ENCODE data around the gene TFAP2B.

The TFAP2B gene

GRCh38 chr6:50868466-50868865, 49.8 kb downstream of the TFAP2B start:
- TF ChIP-seq EZH2phosphoT487 (IDR thresholded peaks at IDR 0.05; ENCODE audit: borderline replicate concordance) (no peak), CTCF (conservative IDR thresholded peaks at IDR 0.05; ENCODE audit: low read length) (no peak)
- no peaks in the 10 kb centered on the region for H3K4me1 ChIP-seq (ENCODE audit: insufficient read depth, low read length, poor library complexity, severe bottlenecking)
- no peak overlapping the region for H2AFZ ChIP-seq (ENCODE audit: low read length)
- H3K27me3 ChIP-seq (ENCODE audit: insufficient read depth, low read length, poor library complexity, severe bottlenecking) = no peaks in the 10 kb centered on the region
- H3F3A ChIP-seq (ENCODE audit: low read depth) = no peaks in the 10 kb centered on the region
- no peaks in the 10 kb centered on the region for H3K9me3 ChIP-seq (ENCODE audit: insufficient read depth, low read depth, low read length)
- H3K4me3 ChIP-seq (ENCODE audit: low read length, poor library complexity, severe bottlenecking) = no peak overlapping the region
- H4K20me1 ChIP-seq (ENCODE audit: insufficient read depth, low read length, poor library complexity, severe bottlenecking) = no peaks in the 10 kb centered on the region
- no peaks in the 10 kb centered on the region for H3K36me3 ChIP-seq (ENCODE audit: insufficient read depth, low read length)
- H3K79me2 ChIP-seq (ENCODE audit: insufficient read depth, low read length) = no peaks in the 10 kb centered on the region
- no peaks in the 10 kb centered on the region for H3K9me2 ChIP-seq (replicated peaks; ENCODE audit: low read depth, low read length)
- H3K9ac ChIP-seq (ENCODE audit: low read depth, low read length, poor library complexity, severe bottlenecking) = no peak overlapping the region
- H3K4me2 ChIP-seq (ENCODE audit: low read depth, low read length, poor library complexity, severe bottlenecking) = no peak overlapping the region

DNA sequence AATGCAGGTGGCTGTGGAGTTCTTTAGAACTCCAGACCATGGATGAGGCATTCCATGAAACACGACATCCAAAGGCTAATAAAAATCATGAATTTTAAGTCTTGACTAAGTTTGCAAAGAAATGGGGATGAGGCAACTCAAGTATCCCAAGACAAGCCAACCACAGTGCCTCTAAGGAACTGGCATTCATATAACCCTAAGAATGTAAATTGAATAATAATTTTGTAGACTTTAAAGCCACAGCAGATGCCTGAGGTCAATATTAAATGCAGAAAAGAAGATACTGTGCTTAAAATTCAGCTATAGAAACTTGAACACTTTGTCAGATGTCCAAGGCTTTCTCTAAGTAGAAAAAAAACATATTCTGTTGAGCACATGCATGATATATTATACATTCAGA, 54.5 kb downstream of the TFAP2B start:
- TF ChIP-seq EZH2phosphoT487 (IDR thresholded peaks at IDR 0.05; ENCODE audit: borderline replicate concordance) (no peak), CTCF (conservative IDR thresholded peaks at IDR 0.05; ENCODE audit: low read length) (no peak)
- H3K9me2 ChIP-seq (replicated peaks; ENCODE audit: low read depth, low read length) = no peaks in the 10 kb centered on the region
- H3K36me3 ChIP-seq (ENCODE audit: insufficient read depth, low read length) = no peaks in the 10 kb centered on the region
- H3K4me2 ChIP-seq (ENCODE audit: low read depth, low read length, poor library complexity, severe bottlenecking) = no peak overlapping the region
- no peaks in the 10 kb centered on the region for H3K79me2 ChIP-seq (ENCODE audit: insufficient read depth, low read length)
- H3K9me3 ChIP-seq (ENCODE audit: insufficient read depth, low read depth, low read length) = no peaks in the 10 kb centered on the region
- no peaks in the 10 kb centered on the region for H3F3A ChIP-seq (ENCODE audit: low read depth)
- H3K4me1 ChIP-seq (ENCODE audit: insufficient read depth, low read length, poor library complexity, severe bottlenecking) = no peaks in the 10 kb centered on the region
- H2AFZ ChIP-seq (ENCODE audit: low read length) = no peak overlapping the region
- H3K4me3 ChIP-seq (ENCODE audit: low read length, poor library complexity, severe bottlenecking) = no peak overlapping the region
- no peaks in the 10 kb centered on the region for H3K27me3 ChIP-seq (ENCODE audit: insufficient read depth, low read length, poor library complexity, severe bottlenecking)
- H3K9ac ChIP-seq (ENCODE audit: low read depth, low read length, poor library complexity, severe bottlenecking) = no peak overlapping the region
- no peaks in the 10 kb centered on the region for H4K20me1 ChIP-seq (ENCODE audit: insufficient read depth, low read length, poor library complexity, severe bottlenecking)

- H3K27me3 ChIP-seq (ENCODE audit: insufficient read depth, low read length, poor library complexity, severe bottlenecking) = no peaks in the 10 kb centered on the region
- H3K9me3 ChIP-seq (ENCODE audit: insufficient read depth, low read depth, low read length) = no peaks in the 10 kb centered on the region
- H3K9me2 ChIP-seq (replicated peaks; ENCODE audit: low read depth, low read length) = no peaks in the 10 kb centered on the region
- H3K4me1 ChIP-seq (ENCODE audit: insufficient read depth, low read length, poor library complexity, severe bottlenecking) = no peaks in the 10 kb centered on the region
- no peak overlapping the region for H3K4me3 ChIP-seq (ENCODE audit: low read length, poor library complexity, severe bottlenecking)
- no peaks in the 10 kb centered on the region for H3F3A ChIP-seq (ENCODE audit: low read depth)
- TF ChIP-seq EZH2phosphoT487 (IDR thresholded peaks at IDR 0.05; ENCODE audit: borderline replicate concordance) (no peak), CTCF (conservative IDR thresholded peaks at IDR 0.05; ENCODE audit: low read length) (no peak)
- H2AFZ ChIP-seq (ENCODE audit: low read length) = no peak overlapping the region
- H3K9ac ChIP-seq (ENCODE audit: low read depth, low read length, poor library complexity, severe bottlenecking) = no peak overlapping the region
- no peaks in the 10 kb centered on the region for H3K36me3 ChIP-seq (ENCODE audit: insufficient read depth, low read length)
- no peaks in the 10 kb centered on the region for H3K79me2 ChIP-seq (ENCODE audit: insufficient read depth, low read length)
- H4K20me1 ChIP-seq (ENCODE audit: insufficient read depth, low read length, poor library complexity, severe bottlenecking) = no peaks in the 10 kb centered on the region
- no peak overlapping the region for H3K4me2 ChIP-seq (ENCODE audit: low read depth, low read length, poor library complexity, severe bottlenecking)
Observed at GRCh38 chr6:50884364-50884763, 65.7 kb downstream of the TFAP2B start.

Data from Loucy (cell line).